SK-N-MC (cell line): ENCODE results near the gene CLTC.

Experiments used
- EZH2 ChIP-seq: fragments of 200-600 bp; sonication (generic); IDR thresholded peaks from one replicate; pipeline ENCODE4 v1.6.1; 2017; ENCODE audit warnings: antibody characterized with exemption
- POLR2AphosphoS5 ChIP-seq: IDR thresholded peaks from 2 replicates; pipeline ENCODE4 v1.6.1; 2012; ENCODE audit warnings: mild to moderate bottlenecking, low read depth, low read length, borderline replicate concordance

- TF ChIP-seq EZH2 (no peak), POLR2AphosphoS5 (no peak)
Observed at GRCh38 chr17:59651346-59651745, 31.7 kb downstream of the CLTC start.
